Urinary bladder (tissue), 4 donors: ENCODE results near the gene PANK2. TPM values are rescaled to one million over a fixed set of nuclear protein-coding genes. Genes with fewer than 3 reads are reported as not detected.

Experiments
- DNase-seq: peaks from one replicate; pipeline ENCODE4 v3.0.0-alpha.2; 2015; ENCODE audit errors: extremely low spot score
- H3K27ac ChIP-seq: one replicate; pipeline ENCODE4 v1.5.1; 2013; ENCODE audit warnings: low read depth, mild to moderate bottlenecking, moderate library complexity
- H3K36me3 ChIP-seq: one replicate; pipeline ENCODE4 v1.6.1; 2013; ENCODE audit warnings: mild to moderate bottlenecking, moderate library complexity; ENCODE audit not compliant: insufficient read depth
- H3K4me1 ChIP-seq: one replicate; pipeline ENCODE4 v1.6.1; 2013; ENCODE audit warnings: mild to moderate bottlenecking, moderate library complexity; ENCODE audit not compliant: insufficient read depth
- H3K4me3 ChIP-seq: one replicate; pipeline ENCODE4 v1.5.1; 2013; ENCODE audit warnings: low read depth, low read length
- WGBS: extraction: QIAGEN DNeasy Blood & Tissue Kit; methylation state at CpG from one replicate; pipeline ENCODE4 v1.1.7; 2013; 5-methylcytosine and 5-hydroxymethylcytosine counted together
- polyA plus RNA-seq: library from polyadenylated mRNA; stranded (reverse); fragments of 200-250 nt; gene quantifications from one replicate; pipeline ENCODE4 v1.2.3, GENCODE V29; 2013
- small RNA-seq: library from RNA; depleted of rRNA; stranded (forward); fragments of <200 nt; gene quantifications from one replicate; pipeline ENCODE3, GENCODE V24; 2014
- total RNA-seq: library from RNA; depleted of rRNA; stranded (reverse); fragments of >200 nt; gene quantifications from one replicate; pipeline ENCODE4 v1.2.3, GENCODE V29; 2014
- donor health status: healthy with polysubstance abuse.
- donor health status: healthy.

Gene PANK2
- total and polyA plus RNA-seq, 2 donors = 22.1 to 53.4 TPM

GRCh38 chr20:3976511-3976910 lies 87.3 kb downstream of the PANK2 start:
- DNase-seq = no peak
- WGBS = 40% methylated on average over 2 of the region's 2 CpGs

More at GRCh38 chr20:3976511-3976910, 87.3 kb downstream of the PANK2 start:
- Histone ChIP-seq H3K4me1 (no peaks in the 10 kb centered on the region), H3K4me3 (no peak overlapping the region), H3K27ac (no peak overlapping the region), H3K36me3 (no peaks in the 10 kb centered on the region)

Small RNAs within 50 kb of the gene (small RNA-seq; reads per million reads assigned to genes)
- gene MIR103A2 = 6.8 reads per million, percentile 93 among the genes with 10 or more reads in this experiment

Other genes with a start within 250 kb of the PANK2 start
- not detected for gene GFRA4, start 226.0 kb upstream of the PANK2 start, total RNA-seq
- not detected for gene GFRA4, start 226.0 kb upstream of the PANK2 start, polyA plus RNA-seq
- gene ADAM33, start 207.4 kb upstream of the PANK2 start, total RNA-seq = 88.2 TPM
- 111 TPM for gene ADAM33, start 207.4 kb upstream of the PANK2 start, polyA plus RNA-seq
- 3.2 TPM for gene SIGLEC1, start 176.8 kb upstream of the PANK2 start, total RNA-seq
- 7.6 TPM for gene SIGLEC1, start 176.8 kb upstream of the PANK2 start, polyA plus RNA-seq
- gene HSPA12B, start 156.7 kb upstream of the PANK2 start, total RNA-seq = 10.7 TPM
- gene HSPA12B, start 156.7 kb upstream of the PANK2 start, polyA plus RNA-seq = 11.8 TPM
- gene ADISSP, start 121.6 kb upstream of the PANK2 start, total RNA-seq = 10.0 TPM
- gene ADISSP, start 121.6 kb upstream of the PANK2 start, polyA plus RNA-seq = 109 TPM
- gene SPEF1, start 107.9 kb upstream of the PANK2 start, total RNA-seq = not detected
- gene SPEF1, start 107.9 kb upstream of the PANK2 start, polyA plus RNA-seq = 0.16 TPM
- gene CENPB, start 102.6 kb upstream of the PANK2 start, total RNA-seq = 36.9 TPM
- gene CENPB, start 102.6 kb upstream of the PANK2 start, polyA plus RNA-seq = 104 TPM
- 18.7 TPM for gene CDC25B, start 93.1 kb upstream of the PANK2 start, total RNA-seq
- 42.2 TPM for gene CDC25B, start 93.1 kb upstream of the PANK2 start, polyA plus RNA-seq
- 10.2 TPM for gene AP5S1, start 68.8 kb upstream of the PANK2 start, total RNA-seq
- 9.2 TPM for gene AP5S1, start 68.8 kb upstream of the PANK2 start, polyA plus RNA-seq
- 13.8 TPM for gene MAVS, start 42.6 kb upstream of the PANK2 start, total RNA-seq
- gene MAVS, start 42.6 kb upstream of the PANK2 start, polyA plus RNA-seq = 21.5 TPM
- 11.7 TPM for gene RNF24, start 126.2 kb downstream of the PANK2 start, total RNA-seq
- gene RNF24, start 126.2 kb downstream of the PANK2 start, polyA plus RNA-seq = 6.4 TPM